ENCODE measurements around the gene GRM2. TPM values are rescaled to one million over a fixed set of nuclear protein-coding genes. Genes with fewer than 3 reads are reported as not detected.

The GRM2 gene
- total RNA-seq, 4 donors from 2014 or later = 0.16 to 0.27 TPM; not detected in 2

- Histone ChIP-seq H3K9me3 (no peaks in the 10 kb centered on the region), H3K4me1 (no peaks in the 10 kb centered on the region), H3K27me3 (peaks cover 15% of the 10 kb centered on the region), H3K4me3 (no peak overlapping the region), H3K36me3 (no peaks in the 10 kb centered on the region), H3K27ac (no peak overlapping the region)
- intact Hi-C loops (cut with DNase I; ENCODE audit: low total_unique reads) (no loop called here), in situ Hi-C loops (cut with MboI; ENCODE audit: low pct_ligation_motif_present in 1 of 4, low pct_unique_long_range_greater_than_20kb in 1 of 4, low sequenced_read_pairs in 3 of 4) (no loop called here)
- TF ChIP-seq EP300 (IDR thresholded peaks at IDR 0.05; ENCODE audit: low read depth) = no peak
- no peak for TF ChIP-seq POLR2AphosphoS5 (IDR thresholded peaks at IDR 0.05)
- no peak for TF ChIP-seq POLR2A (IDR thresholded peaks at IDR 0.05)
- TF ChIP-seq, protein P1, sequence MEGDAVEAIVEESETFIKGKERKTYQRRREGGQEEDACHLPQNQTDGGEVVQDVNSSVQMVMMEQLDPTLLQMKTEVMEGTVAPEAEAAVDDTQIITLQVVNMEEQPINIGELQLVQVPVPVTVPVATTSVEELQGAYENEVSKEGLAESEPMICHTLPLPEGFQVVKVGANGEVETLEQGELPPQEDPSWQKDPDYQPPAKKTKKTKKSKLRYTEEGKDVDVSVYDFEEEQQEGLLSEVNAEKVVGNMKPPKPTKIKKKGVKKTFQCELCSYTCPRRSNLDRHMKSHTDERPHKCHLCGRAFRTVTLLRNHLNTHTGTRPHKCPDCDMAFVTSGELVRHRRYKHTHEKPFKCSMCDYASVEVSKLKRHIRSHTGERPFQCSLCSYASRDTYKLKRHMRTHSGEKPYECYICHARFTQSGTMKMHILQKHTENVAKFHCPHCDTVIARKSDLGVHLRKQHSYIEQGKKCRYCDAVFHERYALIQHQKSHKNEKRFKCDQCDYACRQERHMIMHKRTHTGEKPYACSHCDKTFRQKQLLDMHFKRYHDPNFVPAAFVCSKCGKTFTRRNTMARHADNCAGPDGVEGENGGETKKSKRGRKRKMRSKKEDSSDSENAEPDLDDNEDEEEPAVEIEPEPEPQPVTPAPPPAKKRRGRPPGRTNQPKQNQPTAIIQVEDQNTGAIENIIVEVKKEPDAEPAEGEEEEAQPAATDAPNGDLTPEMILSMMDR (IDR thresholded peaks at IDR 0.05) = no peak
- DNase-seq = no peak
- WGBS, 2 donors (ENCODE audit: low coverage in 1 of 2) = 94% methylated on average over 4 of the region's 4 CpGs; no CpG with 5 or more reads in 1 of the 2 donors
Measured at GRCh38 chr3:51733859-51734571, 27.1 kb downstream of the GRM2 start.

GRCh38 chr3:51734572-51734907, 27.7 kb downstream of the GRM2 start:
- Histone ChIP-seq H3K27me3 (peaks cover 15% of the 10 kb centered on the region), H3K4me1 (no peaks in the 10 kb centered on the region), H3K9me3 (no peaks in the 10 kb centered on the region), H3K36me3 (no peaks in the 10 kb centered on the region), H3K4me3 (no peak overlapping the region), H3K27ac (no peak overlapping the region)
- no peak for DNase-seq
- in situ Hi-C loops (cut with MboI; ENCODE audit: low pct_ligation_motif_present in 1 of 4, low pct_unique_long_range_greater_than_20kb in 1 of 4, low sequenced_read_pairs in 3 of 4) = no loop called here
- no peak for TF ChIP-seq EP300 (IDR thresholded peaks at IDR 0.05; ENCODE audit: low read depth)
- TF ChIP-seq POLR2AphosphoS5 (IDR thresholded peaks at IDR 0.05) = no peak
- TF ChIP-seq, protein P1 (IDR thresholded peaks at IDR 0.05) = no peak
- no peak for TF ChIP-seq POLR2A (IDR thresholded peaks at IDR 0.05)
- intact Hi-C loops (cut with DNase I; ENCODE audit: low total_unique reads) = no loop called here
- 57 to 60% methylated on average over 1 to 3 of the region's 3 CpGs for WGBS, 2 donors (ENCODE audit: low coverage in 1 of 2)

- Histone ChIP-seq H3K36me3 (no peaks in the 10 kb centered on the region), H3K27me3 (peaks cover 15% of the 10 kb centered on the region), H3K4me1 (no peaks in the 10 kb centered on the region), H3K9me3 (no peaks in the 10 kb centered on the region), H3K27ac (no peak overlapping the region), H3K4me3 (no peak overlapping the region)
- intact Hi-C loops (cut with DNase I; ENCODE audit: low total_unique reads) = no loop called here
- no peak for DNase-seq
- TF ChIP-seq POLR2AphosphoS5 (IDR thresholded peaks at IDR 0.05) = no peak
- TF ChIP-seq EP300 (IDR thresholded peaks at IDR 0.05; ENCODE audit: low read depth) = no peak
- TF ChIP-seq, protein P1 (IDR thresholded peaks at IDR 0.05) = no peak
- TF ChIP-seq POLR2A (IDR thresholded peaks at IDR 0.05) = no peak
- WGBS, 2 donors (ENCODE audit: low coverage in 1 of 2) = 61 to 80% methylated on average over 1 to 3 of the region's 3 CpGs
- in situ Hi-C loops (cut with MboI; ENCODE audit: low pct_ligation_motif_present in 1 of 4, low pct_unique_long_range_greater_than_20kb in 1 of 4, low sequenced_read_pairs in 3 of 4) = no loop called here
Measured at GRCh38 chr3:51735039-51735438, 28.2 kb downstream of the GRM2 start.

GRCh38 chr3:51735950-51736349, 29.1 kb downstream of the GRM2 start:
- Histone ChIP-seq H3K4me1 (no peaks in the 10 kb centered on the region), H3K36me3 (no peaks in the 10 kb centered on the region), H3K27me3 (peaks cover 15% of the 10 kb centered on the region), H3K27ac (no peak overlapping the region), H3K4me3 (no peak overlapping the region), H3K9me3 (no peaks in the 10 kb centered on the region)
- in situ Hi-C loops (cut with MboI; ENCODE audit: low pct_ligation_motif_present in 1 of 4, low pct_unique_long_range_greater_than_20kb in 1 of 4, low sequenced_read_pairs in 3 of 4) (no loop called here), intact Hi-C loops (cut with DNase I; ENCODE audit: low total_unique reads) (no loop called here)
- no peak for DNase-seq
- 77 to 83% methylated on average over 2 of the region's 2 CpGs for WGBS, 2 donors (ENCODE audit: low coverage in 1 of 2)
- no peak for TF ChIP-seq EP300 (IDR thresholded peaks at IDR 0.05; ENCODE audit: low read depth)
- TF ChIP-seq, protein P1 (IDR thresholded peaks at IDR 0.05) = no peak
- no peak for TF ChIP-seq POLR2AphosphoS5 (IDR thresholded peaks at IDR 0.05)
- TF ChIP-seq POLR2A (IDR thresholded peaks at IDR 0.05) = no peak

All from transverse colon (tissue), 4 donors.